Measurements from ENCODE around the gene IQCM. TPM values are rescaled to one million over a fixed set of nuclear protein-coding genes. Genes with fewer than 3 reads are reported as not detected.

Gene IQCM
- total RNA-seq, 1 donor from 2014 or later, result not detected

- H3K36me3 Mint-ChIP-seq (ENCODE audit: low read depth), result no peaks in the 10 kb centered on the region
- H3K27ac Mint-ChIP-seq (ENCODE audit: unreplicated experiment), result no peak overlapping the region
- H3K4me3 Mint-ChIP-seq (ENCODE audit: unreplicated experiment), result no peak overlapping the region
- H3K27me3 Mint-ChIP-seq (ENCODE audit: low read depth), result peaks cover 46% of the 10 kb centered on the region
- TF ChIP-seq CTCF (IDR thresholded peaks at IDR 0.05), result no peak
- H3K9me3 Mint-ChIP-seq (ENCODE audit: low read depth), result no peaks in the 10 kb centered on the region
- no peak for DNase-seq (ENCODE audit: low spot score)
- H3K4me1 Mint-ChIP-seq (ENCODE audit: low read depth), result no peaks in the 10 kb centered on the region
Observed at GRCh38 chr4:149794352-149794751, 21.3 kb downstream of the IQCM start.

GRCh38 chr4:149793459-149793858, 22.2 kb downstream of the IQCM start:
- peaks cover 46% of the 10 kb centered on the region for H3K27me3 Mint-ChIP-seq (ENCODE audit: low read depth)
- H3K27ac Mint-ChIP-seq (ENCODE audit: unreplicated experiment), result no peak overlapping the region
- H3K4me3 Mint-ChIP-seq (ENCODE audit: unreplicated experiment), result no peak overlapping the region
- H3K9me3 Mint-ChIP-seq (ENCODE audit: low read depth), result no peaks in the 10 kb centered on the region
- H3K36me3 Mint-ChIP-seq (ENCODE audit: low read depth), result no peaks in the 10 kb centered on the region
- DNase-seq (ENCODE audit: low spot score), result no peak
- no peak for TF ChIP-seq CTCF (IDR thresholded peaks at IDR 0.05)
- no peaks in the 10 kb centered on the region for H3K4me1 Mint-ChIP-seq (ENCODE audit: low read depth)

GRCh38 chr4:149791851-149792250, 23.8 kb downstream of the IQCM start:
- DNase-seq (ENCODE audit: low spot score), result no peak
- Mint-ChIP-seq H3K27ac (ENCODE audit: unreplicated experiment) (no peak overlapping the region), H3K9me3 (ENCODE audit: low read depth) (no peaks in the 10 kb centered on the region), H3K4me3 (ENCODE audit: unreplicated experiment) (no peak overlapping the region), H3K4me1 (ENCODE audit: low read depth) (no peaks in the 10 kb centered on the region), H3K27me3 (ENCODE audit: low read depth) (peaks cover 36% of the 10 kb centered on the region), H3K36me3 (ENCODE audit: low read depth) (no peaks in the 10 kb centered on the region)
- TF ChIP-seq CTCF (IDR thresholded peaks at IDR 0.05), result no peak

GRCh38 chr4:149790172-149790907, 25.3 kb downstream of the IQCM start:
- no peak overlapping the region for H3K27ac Mint-ChIP-seq (ENCODE audit: unreplicated experiment)
- no peaks in the 10 kb centered on the region for H3K36me3 Mint-ChIP-seq (ENCODE audit: low read depth)
- no peak overlapping the region for H3K4me3 Mint-ChIP-seq (ENCODE audit: unreplicated experiment)
- H3K4me1 Mint-ChIP-seq (ENCODE audit: low read depth), result no peaks in the 10 kb centered on the region
- no peak for DNase-seq (ENCODE audit: low spot score)
- H3K27me3 Mint-ChIP-seq (ENCODE audit: low read depth), result peaks cover 34% of the 10 kb centered on the region
- no peak for TF ChIP-seq CTCF (IDR thresholded peaks at IDR 0.05)
- no peaks in the 10 kb centered on the region for H3K9me3 Mint-ChIP-seq (ENCODE audit: low read depth)

- no peaks in the 10 kb centered on the region for H3K4me1 Mint-ChIP-seq (ENCODE audit: low read depth)
- peaks cover 28% of the 10 kb centered on the region for H3K27me3 Mint-ChIP-seq (ENCODE audit: low read depth)
- H3K36me3 Mint-ChIP-seq (ENCODE audit: low read depth), result no peaks in the 10 kb centered on the region
- DNase-seq (ENCODE audit: low spot score), result no peak
- TF ChIP-seq CTCF (IDR thresholded peaks at IDR 0.05), result no peak
- no peak overlapping the region for H3K27ac Mint-ChIP-seq (ENCODE audit: unreplicated experiment)
- no peaks in the 10 kb centered on the region for H3K9me3 Mint-ChIP-seq (ENCODE audit: low read depth)
- H3K4me3 Mint-ChIP-seq (ENCODE audit: unreplicated experiment), result no peak overlapping the region
Observed at GRCh38 chr4:149788300-149788699, 27.3 kb downstream of the IQCM start.

All from chondrocyte (in vitro differentiated cells).